ENCODE measurements around the gene OR1F1. TPM values are rescaled to one million over a fixed set of nuclear protein-coding genes. Genes with fewer than 3 reads are reported as not detected.

OR1F1 gene
- total and polyA plus RNA-seq, 9 of the 15 experiments (the other 6 are each of a cell fraction or from before 2014, with no cell fraction given) = 0.15 to 0.61 (median 0.35) TPM; not detected in 3

DNA sequence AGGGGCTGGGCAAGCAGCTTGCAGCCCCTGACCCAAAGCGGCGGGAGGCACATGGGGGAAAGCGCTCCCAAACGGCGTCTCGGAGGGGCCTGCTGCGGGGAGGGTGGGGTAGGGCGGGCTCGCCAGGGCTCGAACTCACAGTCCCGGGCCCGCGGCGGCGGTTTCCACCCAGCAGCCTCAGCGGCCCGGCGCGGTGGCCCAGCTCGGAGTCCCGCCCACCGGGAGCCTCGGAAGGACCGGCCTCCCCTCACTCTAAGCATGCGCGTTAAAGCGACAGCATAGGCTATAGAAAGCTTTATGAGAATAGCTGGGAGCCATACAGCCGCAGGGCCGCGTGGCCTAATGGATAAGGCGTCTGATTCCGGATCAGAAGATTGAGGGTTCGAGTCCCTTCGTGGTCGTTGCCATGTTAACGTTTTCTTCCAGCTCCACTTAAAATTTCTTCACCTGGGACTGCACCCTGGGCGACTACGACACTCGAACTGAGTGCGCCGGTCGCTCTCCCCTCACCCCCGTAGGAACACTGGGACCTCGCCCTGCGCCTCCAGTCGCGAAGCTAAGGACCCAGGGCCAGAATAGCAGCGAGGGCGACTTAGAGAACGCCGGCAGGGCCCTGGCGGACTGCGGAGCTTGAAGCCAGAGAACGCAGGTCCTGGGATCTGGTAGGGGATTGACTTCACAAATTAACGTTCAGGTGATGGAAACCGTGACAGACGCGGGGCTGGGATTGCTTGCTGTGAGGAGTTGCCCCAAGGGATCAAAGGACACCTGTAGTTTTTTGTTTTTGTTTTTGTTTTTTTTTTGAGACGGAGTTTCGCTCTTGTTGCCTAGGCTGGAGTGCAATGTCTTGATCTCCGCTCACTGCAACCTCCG is 37.4 kb upstream of the OR1F1 start (continued):
- TF ChIP-seq, protein P1, sequence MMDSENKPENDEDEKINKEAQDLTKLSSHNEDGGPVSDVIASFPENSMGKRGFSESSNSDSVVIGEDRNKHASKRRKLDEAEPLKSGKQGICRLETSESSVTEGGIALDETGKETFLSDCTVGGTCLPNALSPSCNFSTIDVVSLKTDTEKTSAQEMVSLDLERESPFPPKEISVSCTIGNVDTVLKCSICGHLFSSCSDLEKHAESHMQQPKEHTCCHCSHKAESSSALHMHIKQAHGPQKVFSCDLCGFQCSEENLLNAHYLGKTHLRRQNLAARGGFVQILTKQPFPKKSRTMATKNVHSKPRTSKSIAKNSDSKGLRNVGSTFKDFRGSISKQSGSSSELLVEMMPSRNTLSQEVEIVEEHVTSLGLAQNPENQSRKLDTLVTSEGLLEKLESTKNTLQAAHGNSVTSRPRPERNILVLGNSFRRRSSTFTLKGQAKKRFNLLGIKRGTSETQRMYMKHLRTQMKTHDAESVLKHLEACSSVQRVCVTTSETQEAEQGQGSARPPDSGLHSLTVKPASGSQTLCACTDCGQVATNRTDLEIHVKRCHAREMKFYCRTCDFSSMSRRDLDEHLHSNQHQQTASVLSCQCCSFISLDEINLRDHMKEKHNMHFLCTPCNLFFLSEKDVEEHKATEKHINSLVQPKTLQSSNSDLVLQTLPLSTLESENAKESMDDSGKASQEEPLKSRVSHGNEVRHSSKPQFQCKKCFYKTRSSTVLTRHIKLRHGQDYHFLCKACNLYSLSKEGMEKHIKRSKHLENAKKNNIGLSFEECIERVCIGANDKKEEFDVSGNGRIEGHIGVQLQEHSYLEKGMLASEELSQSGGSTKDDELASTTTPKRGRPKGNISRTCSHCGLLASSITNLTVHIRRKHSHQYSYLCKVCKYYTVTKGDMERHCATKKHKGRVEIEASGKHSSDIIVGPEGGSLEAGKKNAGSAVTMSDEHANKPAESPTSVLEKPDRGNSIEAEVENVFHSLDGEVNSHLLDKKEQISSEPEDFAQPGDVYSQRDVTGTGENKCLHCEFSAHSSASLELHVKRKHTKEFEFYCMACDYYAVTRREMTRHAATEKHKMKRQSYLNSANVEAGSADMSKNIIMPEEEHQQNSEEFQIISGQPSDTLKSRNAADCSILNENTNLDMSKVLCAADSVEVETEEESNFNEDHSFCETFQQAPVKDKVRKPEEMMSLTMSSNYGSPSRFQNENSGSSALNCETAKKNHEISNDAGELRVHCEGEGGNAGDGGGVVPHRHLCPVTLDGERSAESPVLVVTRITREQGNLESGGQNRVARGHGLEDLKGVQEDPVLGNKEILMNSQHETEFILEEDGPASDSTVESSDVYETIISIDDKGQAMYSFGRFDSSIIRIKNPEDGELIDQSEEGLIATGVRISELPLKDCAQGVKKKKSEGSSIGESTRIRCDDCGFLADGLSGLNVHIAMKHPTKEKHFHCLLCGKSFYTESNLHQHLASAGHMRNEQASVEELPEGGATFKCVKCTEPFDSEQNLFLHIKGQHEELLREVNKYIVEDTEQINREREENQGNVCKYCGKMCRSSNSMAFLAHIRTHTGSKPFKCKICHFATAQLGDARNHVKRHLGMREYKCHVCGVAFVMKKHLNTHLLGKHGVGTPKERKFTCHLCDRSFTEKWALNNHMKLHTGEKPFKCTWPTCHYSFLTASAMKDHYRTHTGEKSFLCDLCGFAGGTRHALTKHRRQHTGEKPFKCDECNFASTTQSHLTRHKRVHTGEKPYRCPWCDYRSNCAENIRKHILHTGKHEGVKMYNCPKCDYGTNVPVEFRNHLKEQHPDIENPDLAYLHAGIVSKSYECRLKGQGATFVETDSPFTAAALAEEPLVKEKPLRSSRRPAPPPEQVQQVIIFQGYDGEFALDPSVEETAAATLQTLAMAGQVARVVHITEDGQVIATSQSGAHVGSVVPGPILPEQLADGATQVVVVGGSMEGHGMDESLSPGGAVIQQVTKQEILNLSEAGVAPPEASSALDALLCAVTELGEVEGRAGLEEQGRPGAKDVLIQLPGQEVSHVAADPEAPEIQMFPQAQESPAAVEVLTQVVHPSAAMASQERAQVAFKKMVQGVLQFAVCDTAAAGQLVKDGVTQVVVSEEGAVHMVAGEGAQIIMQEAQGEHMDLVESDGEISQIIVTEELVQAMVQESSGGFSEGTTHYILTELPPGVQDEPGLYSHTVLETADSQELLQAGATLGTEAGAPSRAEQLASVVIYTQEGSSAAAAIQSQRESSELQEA (IDR thresholded peaks at IDR 0.05; ENCODE audit: low read depth) = peak; percentile 73
- no peak for TF ChIP-seq ZNF217 (CRISPR knock-in tag; IDR thresholded peaks at IDR 0.05)
- TF ChIP-seq LEF1 (IDR thresholded peaks at IDR 0.05) = 0 out of 2 replicates have a peak, but pooled peaks have one; percentile 42
- TF ChIP-seq, protein P2, sequence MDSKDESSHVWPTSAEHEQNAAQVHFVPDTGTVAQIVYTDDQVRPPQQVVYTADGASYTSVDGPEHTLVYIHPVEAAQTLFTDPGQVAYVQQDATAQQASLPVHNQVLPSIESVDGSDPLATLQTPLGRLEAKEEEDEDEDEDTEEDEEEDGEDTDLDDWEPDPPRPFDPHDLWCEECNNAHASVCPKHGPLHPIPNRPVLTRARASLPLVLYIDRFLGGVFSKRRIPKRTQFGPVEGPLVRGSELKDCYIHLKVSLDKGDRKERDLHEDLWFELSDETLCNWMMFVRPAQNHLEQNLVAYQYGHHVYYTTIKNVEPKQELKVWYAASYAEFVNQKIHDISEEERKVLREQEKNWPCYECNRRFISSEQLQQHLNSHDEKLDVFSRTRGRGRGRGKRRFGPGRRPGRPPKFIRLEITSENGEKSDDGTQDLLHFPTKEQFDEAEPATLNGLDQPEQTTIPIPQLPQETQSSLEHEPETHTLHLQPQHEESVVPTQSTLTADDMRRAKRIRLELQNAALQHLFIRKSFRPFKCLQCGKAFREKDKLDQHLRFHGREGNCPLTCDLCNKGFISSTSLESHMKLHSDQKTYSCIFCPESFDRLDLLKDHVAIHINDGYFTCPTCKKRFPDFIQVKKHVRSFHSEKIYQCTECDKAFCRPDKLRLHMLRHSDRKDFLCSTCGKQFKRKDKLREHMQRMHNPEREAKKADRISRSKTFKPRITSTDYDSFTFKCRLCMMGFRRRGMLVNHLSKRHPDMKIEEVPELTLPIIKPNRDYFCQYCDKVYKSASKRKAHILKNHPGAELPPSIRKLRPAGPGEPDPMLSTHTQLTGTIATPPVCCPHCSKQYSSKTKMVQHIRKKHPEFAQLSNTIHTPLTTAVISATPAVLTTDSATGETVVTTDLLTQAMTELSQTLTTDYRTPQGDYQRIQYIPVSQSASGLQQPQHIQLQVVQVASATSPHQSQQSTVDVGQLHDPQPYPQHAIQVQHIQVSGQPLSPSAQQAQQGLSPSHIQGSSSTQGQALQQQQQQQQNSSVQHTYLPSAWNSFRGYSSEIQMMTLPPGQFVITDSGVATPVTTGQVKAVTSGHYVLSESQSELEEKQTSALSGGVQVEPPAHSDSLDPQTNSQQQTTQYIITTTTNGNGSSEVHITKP (IDR thresholded peaks at IDR 0.05; ENCODE audit: partially characterized antibody) = no peak
- TF ChIP-seq ZNF830 (CRISPR knock-in tag; IDR thresholded peaks at IDR 0.05) = no peak
- TF ChIP-seq, protein P3, sequence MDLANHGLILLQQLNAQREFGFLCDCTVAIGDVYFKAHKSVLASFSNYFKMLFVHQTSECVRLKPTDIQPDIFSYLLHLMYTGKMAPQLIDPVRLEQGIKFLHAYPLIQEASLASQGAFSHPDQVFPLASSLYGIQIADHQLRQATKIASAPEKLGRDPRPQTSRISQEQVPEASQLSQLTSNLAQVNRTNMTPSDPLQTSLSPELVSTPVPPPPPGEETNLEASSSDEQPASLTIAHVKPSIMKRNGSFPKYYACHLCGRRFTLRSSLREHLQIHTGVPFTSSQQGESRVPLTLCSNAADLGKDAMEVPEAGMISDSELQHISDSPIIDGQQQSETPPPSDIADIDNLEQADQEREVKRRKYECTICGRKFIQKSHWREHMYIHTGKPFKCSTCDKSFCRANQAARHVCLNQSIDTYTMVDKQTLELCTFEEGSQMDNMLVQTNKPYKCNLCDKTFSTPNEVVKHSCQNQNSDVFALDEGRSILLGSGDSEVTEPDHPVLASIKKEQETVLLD (IDR thresholded peaks at IDR 0.05) = 0 out of 2 replicates have a peak, but pooled peaks have one; percentile 43
- peak; percentile 16; the same call in 1 of the 2 replicates for TF ChIP-seq FOXK1 (CRISPR knock-in tag; IDR thresholded peaks at IDR 0.05; ENCODE audit: borderline replicate concordance)
- peak; percentile 72 for TF ChIP-seq ZNF143 (CRISPR knock-in tag; IDR thresholded peaks at IDR 0.05)
- TF ChIP-seq SMARCB1 (IDR thresholded peaks at IDR 0.05; ENCODE audit: insufficient read length, low read depth) = no peak
- TF ChIP-seq CCNT2 (IDR thresholded peaks at IDR 0.05; ENCODE audit: borderline replicate concordance, extremely low read depth, insufficient read length, low read depth, low read length) = peak; percentile 75
- TF ChIP-seq, protein P4, sequence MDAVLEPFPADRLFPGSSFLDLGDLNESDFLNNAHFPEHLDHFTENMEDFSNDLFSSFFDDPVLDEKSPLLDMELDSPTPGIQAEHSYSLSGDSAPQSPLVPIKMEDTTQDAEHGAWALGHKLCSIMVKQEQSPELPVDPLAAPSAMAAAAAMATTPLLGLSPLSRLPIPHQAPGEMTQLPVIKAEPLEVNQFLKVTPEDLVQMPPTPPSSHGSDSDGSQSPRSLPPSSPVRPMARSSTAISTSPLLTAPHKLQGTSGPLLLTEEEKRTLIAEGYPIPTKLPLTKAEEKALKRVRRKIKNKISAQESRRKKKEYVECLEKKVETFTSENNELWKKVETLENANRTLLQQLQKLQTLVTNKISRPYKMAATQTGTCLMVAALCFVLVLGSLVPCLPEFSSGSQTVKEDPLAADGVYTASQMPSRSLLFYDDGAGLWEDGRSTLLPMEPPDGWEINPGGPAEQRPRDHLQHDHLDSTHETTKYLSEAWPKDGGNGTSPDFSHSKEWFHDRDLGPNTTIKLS (IDR thresholded peaks at IDR 0.05; ENCODE audit: borderline replicate concordance, low read depth) = peak; percentile 60; the same call in 1 of the 2 replicates
